ENCODE results near the gene PPP1R13L. TPM values are rescaled to one million over a fixed set of nuclear protein-coding genes. Genes with fewer than 3 reads are reported as not detected.

PPP1R13L gene
- total RNA-seq, 1 donor from 2014 or later = 12.8 TPM

DNA sequence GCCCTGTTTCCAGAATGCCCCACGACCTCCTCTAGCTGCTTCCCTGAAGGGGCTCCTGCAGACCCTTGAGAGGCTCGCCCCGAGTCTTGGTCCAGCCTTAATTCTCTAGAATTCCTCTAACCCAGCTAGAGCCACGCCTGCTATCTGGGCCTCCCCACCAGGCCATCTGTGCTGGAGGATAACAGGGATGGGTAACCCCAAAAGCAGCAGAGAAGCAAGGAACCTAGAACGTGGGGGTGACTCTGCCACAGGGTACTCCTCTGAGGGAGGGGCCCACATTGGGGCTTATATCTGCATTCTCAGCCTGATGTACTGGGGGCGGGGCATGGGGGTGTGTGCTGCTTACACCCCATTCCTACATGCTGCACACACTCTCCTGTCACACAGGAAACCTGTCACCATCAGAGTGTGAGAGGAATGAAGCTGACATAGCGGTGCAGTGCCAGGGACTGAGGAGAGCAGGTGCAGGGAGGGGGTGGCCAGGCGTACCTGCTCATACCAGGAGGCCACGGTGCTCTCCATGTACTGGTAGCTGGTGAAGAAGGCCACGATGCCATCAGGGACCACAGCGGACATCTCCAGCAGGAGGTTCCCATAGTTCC is 50.5 kb downstream of the PPP1R13L start:
- no peaks in the 10 kb centered on the region for H3K4me1 Mint-ChIP-seq (ENCODE audit: low read depth)
- H3K27ac Mint-ChIP-seq = no peak overlapping the region
- intact Hi-C loops (cut with micrococcal nuclease) = no loop called here
- no peak overlapping the region for H3K4me3 Mint-ChIP-seq (ENCODE audit: low read depth)
- H3K36me3 Mint-ChIP-seq (ENCODE audit: low read depth) = peaks cover 38% of the 10 kb centered on the region
- no peaks in the 10 kb centered on the region for H3K27me3 Mint-ChIP-seq (ENCODE audit: low read depth)
- DNase-seq (ENCODE audit: low spot score) = no peak
- H3K9me3 Mint-ChIP-seq = no peaks in the 10 kb centered on the region

DNA sequence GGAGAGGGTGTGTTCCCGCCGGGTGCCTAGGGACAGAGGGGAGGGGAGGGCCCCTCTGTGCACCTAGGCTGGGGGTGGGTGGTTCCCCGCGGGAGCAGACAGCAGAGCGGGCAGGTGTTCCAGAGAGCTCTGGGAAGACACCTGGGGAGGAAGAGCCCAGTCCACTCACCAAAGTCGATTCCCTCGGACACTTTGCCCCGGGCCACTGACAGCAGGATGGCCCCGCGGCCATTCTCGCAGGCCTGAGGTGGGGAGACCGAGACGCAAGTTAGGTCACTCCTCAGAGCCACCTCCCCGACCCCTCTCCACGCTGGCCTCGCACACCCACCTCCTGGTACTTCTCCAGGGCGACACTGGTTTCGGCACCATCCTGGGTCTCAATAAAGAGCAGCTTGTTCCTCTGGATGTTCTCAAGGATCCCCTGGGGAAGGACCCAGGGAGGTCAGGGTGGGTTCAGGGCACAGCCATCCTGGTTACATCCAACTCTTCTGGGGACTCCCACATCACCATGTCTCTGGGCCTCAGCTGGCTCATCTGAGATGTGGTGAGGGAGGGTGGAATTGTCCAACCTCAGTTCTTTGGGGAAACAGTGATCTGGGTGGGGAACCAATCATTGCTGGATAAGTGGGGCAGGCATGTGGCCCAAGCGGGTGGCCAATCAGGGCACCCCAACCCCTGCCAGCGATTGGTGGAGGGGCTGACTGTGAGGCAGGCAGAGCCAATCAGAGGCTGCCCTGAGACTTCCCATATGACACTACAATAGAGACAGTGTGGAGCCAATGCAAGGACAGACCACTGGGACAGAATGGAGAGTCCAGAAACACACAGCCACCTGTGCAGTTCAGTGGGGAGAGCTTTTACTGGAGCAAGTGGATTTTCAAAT is 51.7 kb downstream of the PPP1R13L start:
- Mint-ChIP-seq H3K27ac (no peak overlapping the region), H3K4me3 (ENCODE audit: low read depth) (no peak overlapping the region), H3K27me3 (ENCODE audit: low read depth) (no peaks in the 10 kb centered on the region), H3K9me3 (no peaks in the 10 kb centered on the region), H3K36me3 (ENCODE audit: low read depth) (peaks cover 29% of the 10 kb centered on the region), H3K4me1 (ENCODE audit: low read depth) (no peaks in the 10 kb centered on the region)
- DNase-seq (ENCODE audit: low spot score) = no peak
- intact Hi-C loops (cut with micrococcal nuclease) = no loop called here

DNA sequence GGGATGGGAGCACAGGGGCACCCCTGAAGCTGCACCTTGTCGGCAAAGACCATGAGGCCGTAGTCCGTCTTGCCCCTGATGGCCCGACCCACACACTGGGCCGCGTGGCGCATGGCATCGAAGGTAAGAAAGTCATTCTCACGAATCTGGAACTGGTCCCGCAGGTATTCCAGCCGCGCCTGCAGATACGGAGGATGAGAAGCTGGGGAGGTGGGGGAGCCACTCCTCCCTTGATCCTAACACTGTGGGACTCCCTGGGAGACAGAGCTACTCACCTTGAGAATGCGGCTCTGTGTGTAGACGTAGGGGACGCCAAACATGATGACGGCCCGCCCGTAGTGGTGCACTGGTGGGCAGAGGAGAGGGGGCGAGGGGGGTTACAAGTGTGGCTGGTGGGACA is 52.4 kb downstream of the PPP1R13L start:
- Mint-ChIP-seq H3K9me3 (no peaks in the 10 kb centered on the region), H3K36me3 (ENCODE audit: low read depth) (peaks cover 24% of the 10 kb centered on the region), H3K4me1 (ENCODE audit: low read depth) (no peaks in the 10 kb centered on the region), H3K27ac (no peak overlapping the region), H3K27me3 (ENCODE audit: low read depth) (no peaks in the 10 kb centered on the region), H3K4me3 (ENCODE audit: low read depth) (no peak overlapping the region)
- DNase-seq (ENCODE audit: low spot score) = no peak
- intact Hi-C loops (cut with micrococcal nuclease) = no loop called here

- H3K27me3 Mint-ChIP-seq (ENCODE audit: low read depth) = no peaks in the 10 kb centered on the region
- no peaks in the 10 kb centered on the region for H3K9me3 Mint-ChIP-seq
- peaks cover 24% of the 10 kb centered on the region for H3K36me3 Mint-ChIP-seq (ENCODE audit: low read depth)
- no peaks in the 10 kb centered on the region for H3K4me1 Mint-ChIP-seq (ENCODE audit: low read depth)
- no peak overlapping the region for H3K4me3 Mint-ChIP-seq (ENCODE audit: low read depth)
- DNase-seq (ENCODE audit: low spot score) = no peak
- no peak overlapping the region for H3K27ac Mint-ChIP-seq
- intact Hi-C loops (cut with micrococcal nuclease) = no loop called here
These were observed 52.8 kb downstream of the PPP1R13L start for GRCh38 chr19:45352062-45352461.

- Mint-ChIP-seq H3K9me3 (no peaks in the 10 kb centered on the region), H3K4me1 (ENCODE audit: low read depth) (no peaks in the 10 kb centered on the region), H3K4me3 (ENCODE audit: low read depth) (no peak overlapping the region), H3K36me3 (ENCODE audit: low read depth) (peaks cover 22% of the 10 kb centered on the region), H3K27ac (no peak overlapping the region), H3K27me3 (ENCODE audit: low read depth) (no peaks in the 10 kb centered on the region)
- DNase-seq (ENCODE audit: low spot score) = no peak
- intact Hi-C loops (cut with micrococcal nuclease) = no loop called here
These were observed 53.4 kb downstream of the PPP1R13L start for GRCh38 chr19:45351401-45351952.

- Mint-ChIP-seq H3K36me3 (ENCODE audit: low read depth) (peaks cover 13% of the 10 kb centered on the region), H3K4me1 (ENCODE audit: low read depth) (no peaks in the 10 kb centered on the region), H3K27me3 (ENCODE audit: low read depth) (no peaks in the 10 kb centered on the region), H3K27ac (no peak overlapping the region), H3K9me3 (no peaks in the 10 kb centered on the region), H3K4me3 (ENCODE audit: low read depth) (no peak overlapping the region)
- intact Hi-C loops (cut with micrococcal nuclease) = no loop called here
- DNase-seq (ENCODE audit: low spot score) = no peak
These were observed 54.3 kb downstream of the PPP1R13L start for GRCh38 chr19:45350477-45351058.

GRCh38 chr19:45349430-45349941 is 55.4 kb downstream of the PPP1R13L start:
- DNase-seq (ENCODE audit: low spot score) = no peak
- Mint-ChIP-seq H3K4me1 (ENCODE audit: low read depth) (no peaks in the 10 kb centered on the region), H3K9me3 (no peaks in the 10 kb centered on the region)

DNA sequence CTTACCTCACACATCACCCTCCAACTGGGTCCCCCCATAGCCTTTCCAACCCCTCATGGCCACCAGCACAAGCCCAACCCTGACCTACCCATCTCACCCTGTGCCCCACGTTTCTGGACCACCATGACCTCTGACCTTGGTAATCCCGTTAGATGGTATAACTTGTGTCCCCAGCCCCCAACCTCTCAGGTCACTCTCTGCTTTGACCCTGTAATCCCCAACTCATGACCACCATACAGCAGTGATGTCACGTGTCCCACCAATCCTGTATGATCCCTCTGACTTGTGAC is 55.8 kb downstream of the PPP1R13L start:
- Mint-ChIP-seq H3K36me3 (ENCODE audit: low read depth) (peaks cover 9% of the 10 kb centered on the region), H3K27ac (no peak overlapping the region), H3K9me3 (no peaks in the 10 kb centered on the region), H3K4me1 (ENCODE audit: low read depth) (no peaks in the 10 kb centered on the region), H3K27me3 (ENCODE audit: low read depth) (no peaks in the 10 kb centered on the region), H3K4me3 (ENCODE audit: low read depth) (no peak overlapping the region)
- no peak for DNase-seq (ENCODE audit: low spot score)
- intact Hi-C loops (cut with micrococcal nuclease) = no loop called here

More at GRCh38 chr19:45349430-45349941, 55.4 kb downstream of the PPP1R13L start:
- no peak overlapping the region for H3K27ac Mint-ChIP-seq
- intact Hi-C loops (cut with micrococcal nuclease) = no loop called here
- no peaks in the 10 kb centered on the region for H3K27me3 Mint-ChIP-seq (ENCODE audit: low read depth)
- H3K4me3 Mint-ChIP-seq (ENCODE audit: low read depth) = no peak overlapping the region
- H3K36me3 Mint-ChIP-seq (ENCODE audit: low read depth) = peaks cover 9% of the 10 kb centered on the region

- Mint-ChIP-seq H3K4me1 (ENCODE audit: low read depth) (no peaks in the 10 kb centered on the region), H3K4me3 (ENCODE audit: low read depth) (no peak overlapping the region), H3K27ac (no peak overlapping the region), H3K9me3 (no peaks in the 10 kb centered on the region), H3K27me3 (ENCODE audit: low read depth) (no peaks in the 10 kb centered on the region), H3K36me3 (ENCODE audit: low read depth) (peaks cover 8% of the 10 kb centered on the region)
- intact Hi-C loops (cut with micrococcal nuclease) = no loop called here
- DNase-seq (ENCODE audit: low spot score) = no peak
These were observed 56.3 kb downstream of the PPP1R13L start for GRCh38 chr19:45348367-45349125.

DNA sequence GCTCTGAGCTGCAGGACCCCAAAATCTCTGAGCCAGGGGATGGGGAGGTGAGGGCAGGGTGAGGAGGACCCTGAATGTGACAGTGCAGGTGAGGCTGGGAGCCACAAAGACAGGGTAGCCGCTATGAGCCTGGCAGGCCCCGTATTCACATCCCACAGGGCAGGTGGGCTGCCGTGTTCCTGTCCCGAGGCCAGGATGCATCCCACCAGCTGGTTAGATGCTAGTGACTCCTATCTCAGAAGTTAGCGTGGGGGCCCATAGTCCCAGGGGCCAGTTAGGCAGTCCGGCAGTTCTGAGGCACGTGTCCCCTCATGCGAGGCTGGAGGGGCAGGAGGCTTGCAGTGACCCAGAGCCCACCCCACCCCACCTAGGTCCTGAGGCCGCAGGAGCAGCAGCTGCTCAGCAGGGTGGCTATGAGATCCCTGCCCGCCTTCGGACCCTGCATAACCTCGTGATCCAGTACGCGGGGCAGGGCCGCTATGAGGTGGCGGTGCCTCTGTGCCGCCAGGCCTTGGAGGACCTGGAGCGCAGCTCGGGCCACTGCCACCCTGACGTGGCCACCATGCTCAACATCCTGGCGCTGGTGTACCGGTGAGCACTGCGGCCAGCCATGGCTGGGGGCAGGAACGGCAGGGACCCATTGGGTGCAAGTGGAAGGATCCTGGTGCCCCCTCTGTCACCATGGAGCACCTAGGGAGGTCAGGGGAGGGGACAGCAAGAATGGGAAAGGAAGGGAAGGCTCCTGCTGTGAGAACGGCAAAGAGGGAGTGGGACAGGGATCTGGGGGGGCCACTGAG is 57.1 kb downstream of the PPP1R13L start:
- Mint-ChIP-seq H3K27me3 (ENCODE audit: low read depth) (no peaks in the 10 kb centered on the region), H3K27ac (no peak overlapping the region), H3K4me3 (ENCODE audit: low read depth) (no peak overlapping the region), H3K9me3 (no peaks in the 10 kb centered on the region), H3K4me1 (ENCODE audit: low read depth) (no peaks in the 10 kb centered on the region), H3K36me3 (ENCODE audit: low read depth) (peaks cover 3% of the 10 kb centered on the region)
- no peak for DNase-seq (ENCODE audit: low spot score)
- intact Hi-C loops (cut with micrococcal nuclease) = no loop called here

GRCh38 chr19:45346449-45346848 is 58.4 kb downstream of the PPP1R13L start:
- no peak for DNase-seq (ENCODE audit: low spot score)
- no peak overlapping the region for H3K27ac Mint-ChIP-seq
- H3K27me3 Mint-ChIP-seq (ENCODE audit: low read depth) = no peaks in the 10 kb centered on the region
- H3K36me3 Mint-ChIP-seq (ENCODE audit: low read depth) = no peaks in the 10 kb centered on the region
- no peak overlapping the region for H3K4me3 Mint-ChIP-seq (ENCODE audit: low read depth)
- H3K4me1 Mint-ChIP-seq (ENCODE audit: low read depth) = no peaks in the 10 kb centered on the region
- no peaks in the 10 kb centered on the region for H3K9me3 Mint-ChIP-seq
- intact Hi-C loops (cut with micrococcal nuclease) = no loop called here

DNA sequence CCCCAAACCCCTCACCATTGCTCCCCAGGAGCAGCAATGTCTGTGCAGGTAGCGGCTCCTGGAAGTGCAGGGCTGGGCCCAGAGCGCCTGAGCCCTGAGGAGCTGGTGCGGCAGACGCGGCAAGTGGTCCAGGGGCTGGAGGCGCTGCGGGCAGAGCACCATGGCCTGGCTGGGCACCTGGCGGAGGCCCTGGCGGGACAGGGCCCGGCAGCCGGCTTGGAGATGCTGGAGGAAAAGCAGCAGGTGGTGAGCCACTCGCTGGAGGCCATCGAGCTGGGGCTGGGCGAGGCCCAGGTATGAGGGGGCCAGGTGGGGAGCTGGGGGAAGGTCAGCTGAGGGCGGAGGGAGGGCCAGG is 59.4 kb downstream of the PPP1R13L start:
- no peak overlapping the region for H3K27ac Mint-ChIP-seq

More for the DNA sequence above, 59.4 kb downstream of the PPP1R13L start:
- intact Hi-C loops (cut with micrococcal nuclease) = no loop called here
- H3K27me3 Mint-ChIP-seq (ENCODE audit: low read depth) = no peaks in the 10 kb centered on the region
- no peak overlapping the region for H3K4me3 Mint-ChIP-seq (ENCODE audit: low read depth)
- no peaks in the 10 kb centered on the region for H3K36me3 Mint-ChIP-seq (ENCODE audit: low read depth)
- no peak for DNase-seq (ENCODE audit: low spot score)
- H3K4me1 Mint-ChIP-seq (ENCODE audit: low read depth) = no peaks in the 10 kb centered on the region
- H3K9me3 Mint-ChIP-seq = no peaks in the 10 kb centered on the region

All from activated T-helper 2 cell treated with anti-CD3 and anti-CD28 coated beads, Interferon-gamma antibody, Interleukin-2, Interleukin-4, amounts not matched to agents 10 μg/mL and 5 μg/mL and 100 μg/mL, durations not matched to agents 14 hours and 24 hours and 36 hours (primary cell).